Activated CD4-positive, CD25-positive, alpha-beta regulatory T cell treated with anti-CD3 and anti-CD28 coated beads, Interleukin-2, amount 50 U/mL, for 72 hours (primary cell): ENCODE measurements around the gene TLR10.

Source experiments
- DNase-seq: peaks from one replicate; pipeline ENCODE4 v3.0.0; 2021

TLR10 gene

GRCh38 chr4:38728631-38729141 lies 54.1 kb downstream of the TLR10 start:
- DNase-seq: no peak

- no peak for DNase-seq
Observed at GRCh38 chr4:38724475-38724808, 58.3 kb downstream of the TLR10 start.

GRCh38 chr4:38723726-38724474 lies 58.9 kb downstream of the TLR10 start:
- no peak for DNase-seq

DNA sequence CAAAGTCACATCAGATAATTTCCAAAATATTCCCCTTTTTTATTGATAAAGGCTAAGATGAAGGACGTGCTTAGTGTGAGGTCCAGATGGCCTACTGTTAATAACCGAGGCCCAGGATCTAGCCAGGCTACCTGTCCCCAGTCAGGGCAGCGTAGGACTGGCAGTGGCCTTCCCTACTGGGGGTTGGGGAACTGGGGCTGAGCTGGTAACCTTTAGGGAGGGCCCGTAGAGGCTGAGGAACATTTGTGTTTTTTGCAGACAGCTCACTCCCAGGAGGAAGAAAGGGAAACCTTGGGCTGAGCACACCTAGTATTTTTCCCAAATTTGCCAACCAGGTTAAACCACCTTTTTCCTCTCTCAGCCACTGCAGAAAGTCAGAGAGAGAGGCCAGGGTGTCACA lies 59.7 kb downstream of the TLR10 start:
- no peak for DNase-seq
